Measurements from ENCODE around the gene TRIM61. TPM values are rescaled to one million over a fixed set of nuclear protein-coding genes. Genes with fewer than 3 reads are reported as not detected.

Gene TRIM61
- total RNA-seq, 4 donors from 2014 or later: not detected

DNA sequence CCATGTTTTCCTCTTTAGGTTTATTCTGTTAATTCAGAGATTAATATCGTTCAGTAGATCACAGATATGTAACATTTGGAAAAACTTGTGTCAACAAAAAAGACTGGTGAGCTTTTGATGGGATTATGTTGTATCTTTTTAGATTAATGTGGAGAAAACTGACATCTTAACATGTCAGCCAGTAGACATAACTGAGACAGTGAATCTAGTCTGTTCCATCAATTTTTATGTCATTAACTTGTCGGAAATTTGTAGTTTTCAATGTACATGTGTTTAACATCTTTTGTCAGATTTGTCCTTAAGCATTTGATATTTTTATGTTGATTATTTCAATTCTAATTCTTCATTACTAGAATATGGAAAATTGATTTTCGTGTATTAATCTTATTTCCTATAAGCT, 58.5 kb downstream of the TRIM61 start:
- WGBS, 2 donors: 67 to 76% methylated on average over 3 of the region's 3 CpGs
- intact Hi-C loops (cut with DNase I; ENCODE audit: low total_unique reads): no loop called here
- TF ChIP-seq, protein P1, sequence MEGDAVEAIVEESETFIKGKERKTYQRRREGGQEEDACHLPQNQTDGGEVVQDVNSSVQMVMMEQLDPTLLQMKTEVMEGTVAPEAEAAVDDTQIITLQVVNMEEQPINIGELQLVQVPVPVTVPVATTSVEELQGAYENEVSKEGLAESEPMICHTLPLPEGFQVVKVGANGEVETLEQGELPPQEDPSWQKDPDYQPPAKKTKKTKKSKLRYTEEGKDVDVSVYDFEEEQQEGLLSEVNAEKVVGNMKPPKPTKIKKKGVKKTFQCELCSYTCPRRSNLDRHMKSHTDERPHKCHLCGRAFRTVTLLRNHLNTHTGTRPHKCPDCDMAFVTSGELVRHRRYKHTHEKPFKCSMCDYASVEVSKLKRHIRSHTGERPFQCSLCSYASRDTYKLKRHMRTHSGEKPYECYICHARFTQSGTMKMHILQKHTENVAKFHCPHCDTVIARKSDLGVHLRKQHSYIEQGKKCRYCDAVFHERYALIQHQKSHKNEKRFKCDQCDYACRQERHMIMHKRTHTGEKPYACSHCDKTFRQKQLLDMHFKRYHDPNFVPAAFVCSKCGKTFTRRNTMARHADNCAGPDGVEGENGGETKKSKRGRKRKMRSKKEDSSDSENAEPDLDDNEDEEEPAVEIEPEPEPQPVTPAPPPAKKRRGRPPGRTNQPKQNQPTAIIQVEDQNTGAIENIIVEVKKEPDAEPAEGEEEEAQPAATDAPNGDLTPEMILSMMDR (IDR thresholded peaks at IDR 0.05): no peak
- no peak for TF ChIP-seq POLR2A (IDR thresholded peaks at IDR 0.05)
- no peak overlapping the region for H3K4me3 ChIP-seq (ENCODE audit: low read depth, poor library complexity, severe bottlenecking)
- DNase-seq (ENCODE audit: low spot score in 2 of 2): no peak

Other genes starting within 250 kb of the TRIM61 start
- not detected for gene SMIM31, start 223.5 kb downstream of the TRIM61 start, total RNA-seq
- gene APELA, start 100.5 kb downstream of the TRIM61 start, total RNA-seq: under 1 TPM in 2 of 4 donors, not detected in 2; 0.22 to 0.51 TPM
- gene TRIM60, start 54.3 kb upstream of the TRIM61 start, total RNA-seq: not detected
- gene TRIM75, start 76.2 kb upstream of the TRIM61 start, total RNA-seq: not detected
- 10 to 100 TPM in 3 of 4 donors, 1 to 10 TPM in 1; 7.0 to 12.6 (median 11.4) TPM for gene TMEM192, start 135.2 kb upstream of the TRIM61 start, total RNA-seq
- gene KLHL2, start 229.9 kb upstream of the TRIM61 start, total RNA-seq: 10 to 100 TPM; 15.1 to 15.9 (median 15.7) TPM